SW480 (cell line): Measurements from ENCODE around the gene OR5B17.
"Not testable (repeated sequence)": the region's sequence is repeated elsewhere in the genome, so short reads cannot be mapped to it uniquely, and the experiment has no call there.

Experiments
- DNase-seq: peaks from one replicate; pipeline ENCODE4 v3.0.0-alpha.2; 2016; ENCODE audit warnings: low spot score

Gene OR5B17

GRCh38 chr11:58358969-58359368 lies at the start of gene OR5B17:
Gene OR5B17 (minus strand): TSS chr11:58359069. CDS start chr11:58359069, 0 bp downstream.
- no peak for DNase-seq

- no peak for DNase-seq
Measured at GRCh38 chr11:58406774-58407173, 47.9 kb upstream of the OR5B17 start, which contains the start of gene OR5B3. Gene OR5B3 (minus strand): TSS chr11:58406874. CDS start chr11:58403409, 3,465 bp downstream.

- not testable (repeated sequence) for DNase-seq
Measured at GRCh38 chr11:58399622-58400021, 40.8 kb upstream of the OR5B17 start.

GRCh38 chr11:58395581-58395980 lies 36.7 kb upstream of the OR5B17 start:
- no peak for DNase-seq

- DNase-seq = peak; percentile 10
Measured at GRCh38 chr11:58394195-58394594, 35.3 kb upstream of the OR5B17 start.

- DNase-seq = no peak
Measured at GRCh38 chr11:58392746-58393145, 33.9 kb upstream of the OR5B17 start.

- DNase-seq = no peak
Measured at GRCh38 chr11:58391879-58392278, 33.0 kb upstream of the OR5B17 start.

- DNase-seq = no peak
Measured at GRCh38 chr11:58390551-58391063, 31.7 kb upstream of the OR5B17 start.

- DNase-seq = no peak
Measured at GRCh38 chr11:58354727-58355126, 4.1 kb downstream of the OR5B17 start.

GRCh38 chr11:58345204-58345603 lies 13.7 kb downstream of the OR5B17 start:
- DNase-seq = no peak

GRCh38 chr11:58334708-58335107 lies 24.2 kb downstream of the OR5B17 start:
- peak; percentile 66 for DNase-seq

GRCh38 chr11:58330861-58331260 lies 28.0 kb downstream of the OR5B17 start:
- DNase-seq = no peak

GRCh38 chr11:58318532-58318931 lies 40.3 kb downstream of the OR5B17 start:
- DNase-seq = no peak

- DNase-seq = no peak
Measured at GRCh38 chr11:58316142-58316541, 42.7 kb downstream of the OR5B17 start.
